H1 (cell line): ENCODE data around the gene PTPN13. TPM values are rescaled to one million over a fixed set of nuclear protein-coding genes. Genes with fewer than 3 reads are reported as not detected.
A peak's percentile ranks its signal among the peaks of the same experiment; 100 is the strongest.

Experiments used
- CTCF ChIA-PET: fragments of 300-600 bp; sonication (Branson Sonifier 250); formaldehyde crosslinking; loops from one replicate; lab custom pipeline; 2021; ENCODE audit not compliant: partially characterized antibody; lab: Charles Lee
- POLR2A ChIA-PET: fragments of 300-600 bp; sonication (Branson Sonifier 250); formaldehyde crosslinking; loops from one replicate; lab custom pipeline; 2021; ENCODE audit warnings: inconsistent platforms; ENCODE audit not compliant: partially characterized antibody; lab: Charles Lee
- DNase-seq, 2 experiments: peaks; one replicate each; pipeline versions ENCODE4 v3.0.0 to v3.0.0-alpha.2; 2010 to 2022; ENCODE audit warnings: low spot score in 2 of 2, low read depth in 1 of 2, mixed read lengths in 1 of 2
- FAIRE-seq: peaks from 2 replicates; lab custom pipeline; 2011; peaks lifted over from hg19 to GRCh38; lab: Jason Lieb, UNC
- H2AFZ ChIP-seq: 2 replicates; pipeline ENCODE4 v1.8.1; 2012; ENCODE audit warnings: low read length, inconsistent platforms
- H2AK5ac ChIP-seq: 2 replicates; pipeline ENCODE4 v1.6.1; 2013; ENCODE audit warnings: low read depth, low read length
- H2BK120ac ChIP-seq: replicated peaks from 2 replicates; pipeline ENCODE3; 2013; ENCODE audit warnings: low read depth, low read length, inconsistent platforms
- H2BK12ac ChIP-seq: 2 replicates; pipeline ENCODE4 v1.6.1; 2013; ENCODE audit warnings: low read depth, low read length
- H2BK15ac ChIP-seq: 2 replicates; pipeline ENCODE4 v1.6.1; 2013; ENCODE audit warnings: low read length
- H2BK20ac ChIP-seq: 2 replicates; pipeline ENCODE4 v1.6.1; 2013; ENCODE audit warnings: low read length
- H2BK5ac ChIP-seq: 2 replicates; pipeline ENCODE4 v1.6.1; 2013; ENCODE audit warnings: low read depth, low read length
- H3K14ac ChIP-seq: 2 replicates; pipeline ENCODE4 v1.6.1; 2013; ENCODE audit warnings: inconsistent platforms; ENCODE audit not compliant: insufficient read length
- H3K18ac ChIP-seq: 2 replicates; pipeline ENCODE4 v1.6.1; 2013; ENCODE audit warnings: low read length; ENCODE audit errors: extremely low read depth
- H3K23ac ChIP-seq: 2 replicates; pipeline ENCODE4 v1.6.1; 2013; ENCODE audit warnings: inconsistent platforms; ENCODE audit not compliant: insufficient read length
- H3K23me2 ChIP-seq: 2 replicates; pipeline ENCODE4 v1.6.1; 2013; ENCODE audit warnings: low read depth, low read length
- H3K27ac ChIP-seq: 2 replicates; pipeline ENCODE4 v1.6.1; 2011; ENCODE audit warnings: low read depth, low read length, inconsistent platforms
- H3K27me3 ChIP-seq, 4 experiments: replicated peaks in 1 of 4; 1 replicate in 1 of 4; 2 replicates in 3 of 4; pipeline versions ENCODE4 v1.6.1 to v1.8.1; 2011 to 2013; ENCODE audit warnings: low read length in 3 of 4, mild to moderate bottlenecking in 3 of 4, inconsistent platforms in 2 of 4, mixed read lengths in 2 of 4, moderate library complexity in 1 of 4; ENCODE audit not compliant: control insufficient read depth in 3 of 4, insufficient read depth in 3 of 4; ENCODE audit errors: extremely low read depth in 1 of 4
- H3K36me3 ChIP-seq, 4 experiments: 2 replicates each; pipeline versions ENCODE4 v1.6.1 to v1.8.1; 2011 to 2013; ENCODE audit warnings: mild to moderate bottlenecking in 4 of 4, low read length in 3 of 4, moderate library complexity in 2 of 4, control low read depth in 1 of 4, inconsistent platforms in 1 of 4; ENCODE audit not compliant: insufficient read depth in 4 of 4, control insufficient read depth in 2 of 4
- H3K4ac ChIP-seq: replicated peaks from 2 replicates; pipeline ENCODE3; 2013; ENCODE audit warnings: low read length, low read depth, mixed read lengths, inconsistent platforms; ENCODE audit not compliant: insufficient read length
- H3K4me1 ChIP-seq, 4 experiments: replicated peaks in 1 of 4; 1 replicate in 1 of 4; 2 replicates in 3 of 4; pipeline versions ENCODE4 v1.6.1 to v1.8.1; 2011 to 2013; ENCODE audit warnings: low read length in 3 of 4, inconsistent platforms in 2 of 4, mixed read lengths in 1 of 4; ENCODE audit not compliant: insufficient read depth in 4 of 4, control insufficient read depth in 3 of 4
- H3K4me2 ChIP-seq, 2 experiments: 2 replicates each; pipeline versions ENCODE4 v1.6.1 to v1.8.1; 2011 to 2013; ENCODE audit warnings: low read depth in 2 of 2, low read length in 2 of 2, control low read depth in 1 of 2, inconsistent platforms in 1 of 2, mild to moderate bottlenecking in 1 of 2; ENCODE audit not compliant: insufficient read depth in 1 of 2
- H3K4me3 ChIP-seq, 4 experiments: fragments of 200-600, 300-600 bp in 1 of 4; sonication (generic), shearing (Covaris generic), sonication (Bioruptor Twin) in 1 of 4; 2 replicates each; pipeline versions ENCODE4 v1.5.1 to v1.8.1; 2011 to 2016; ENCODE audit warnings: low read length in 4 of 4, low read depth in 3 of 4, control low read depth in 2 of 4, inconsistent platforms in 2 of 4, mild to moderate bottlenecking in 2 of 4, mixed read lengths in 1 of 4, moderate library complexity in 1 of 4; ENCODE audit not compliant: insufficient read depth in 2 of 4; ENCODE audit errors: extremely low read depth in 1 of 4
- H3K56ac ChIP-seq: replicated peaks from 2 replicates; pipeline ENCODE3; 2013; ENCODE audit warnings: low read depth, mild to moderate bottlenecking, mixed read lengths, low read length, inconsistent platforms; ENCODE audit not compliant: insufficient read length
- H3K79me1 ChIP-seq: 2 replicates; pipeline ENCODE4 v1.6.1; 2013; ENCODE audit warnings: low read depth, low read length, control low read depth
- H3K79me2 ChIP-seq, 2 experiments: 2 replicates each; pipeline versions ENCODE4 v1.6.1 to v1.8.1; 2012 to 2013; ENCODE audit warnings: low read length in 2 of 2, mild to moderate bottlenecking in 2 of 2, inconsistent platforms in 1 of 2; ENCODE audit not compliant: insufficient read depth in 2 of 2, control insufficient read depth in 1 of 2
- H3K9ac ChIP-seq, 4 experiments: replicated peaks in 1 of 4; 1 replicate in 1 of 4; 2 replicates in 3 of 4; pipeline versions ENCODE4 v1.6.1 to v1.8.1; 2011 to 2013; ENCODE audit warnings: low read depth in 3 of 4, low read length in 3 of 4, control low read depth in 2 of 4, mild to moderate bottlenecking in 2 of 4, moderate library complexity in 2 of 4, inconsistent platforms in 1 of 4; ENCODE audit errors: extremely low read depth in 1 of 4
- H3K9me3 ChIP-seq, 2 experiments: 2 replicates each; pipeline versions ENCODE4 v1.6.1 to v1.8.1; 2012 to 2013; ENCODE audit warnings: mild to moderate bottlenecking in 2 of 2, moderate library complexity in 2 of 2, control low read depth in 1 of 2, inconsistent platforms in 1 of 2, low read depth in 1 of 2, low read length in 1 of 2, mixed read lengths in 1 of 2; ENCODE audit not compliant: insufficient read depth in 2 of 2
- H4K20me1 ChIP-seq, 2 experiments: replicated peaks in 1 of 2; 2 replicates each; pipeline versions ENCODE3 to v1.8.1; 2011 to 2013; ENCODE audit warnings: inconsistent platforms in 2 of 2, low read length in 2 of 2, mild to moderate bottlenecking in 1 of 2; ENCODE audit not compliant: insufficient read depth in 2 of 2, control insufficient read depth in 1 of 2
- H4K5ac ChIP-seq: 2 replicates; pipeline ENCODE4 v1.6.1; 2013; ENCODE audit warnings: low read length, low read depth, mixed read lengths, inconsistent platforms; ENCODE audit not compliant: insufficient read length
- H4K8ac ChIP-seq: 2 replicates; pipeline ENCODE4 v1.8.0; 2013; ENCODE audit warnings: mild to moderate bottlenecking, moderate library complexity, low read length, inconsistent platforms; ENCODE audit not compliant: insufficient read depth; ENCODE audit errors: extremely low read depth
- H4K91ac ChIP-seq: replicated peaks from 2 replicates; pipeline ENCODE3; 2013; ENCODE audit warnings: low read length, mixed read lengths, inconsistent platforms; ENCODE audit not compliant: insufficient read length
- BACH1 ChIP-seq: IDR thresholded peaks from 2 replicates; pipeline ENCODE4 v1.6.1; 2012; ENCODE audit warnings: low read length, improper control_type of control experiment
- EP300 ChIP-seq, 2 experiments: IDR thresholded peaks; 1 replicate in 1 of 2; 2 replicates in 1 of 2; pipeline ENCODE4 v1.6.1; 2011 to 2012; ENCODE audit warnings: low read depth in 2 of 2, low read length in 2 of 2, mild to moderate bottlenecking in 2 of 2, borderline replicate concordance in 1 of 2, inconsistent platforms in 1 of 2, moderate library complexity in 1 of 2
- EZH2 ChIP-seq: fragments of 200-600 bp; sonication (generic); IDR thresholded peaks from 2 replicates; pipeline ENCODE4 v1.7.1; 2012; ENCODE audit warnings: low read depth, mild to moderate bottlenecking, moderate library complexity, low read length, inconsistent platforms; ENCODE audit not compliant: severe bottlenecking
- FOSL1 ChIP-seq: IDR thresholded peaks from 2 replicates; pipeline ENCODE4 v1.6.1; 2011; ENCODE audit warnings: mild to moderate bottlenecking, low read depth, low read length, moderate library complexity; ENCODE audit not compliant: insufficient read depth
- HDAC2 ChIP-seq, 2 experiments: fragments of 300-600 bp in 1 of 2; sonication (generic) in 1 of 2; IDR thresholded peaks; 2 replicates each; pipeline ENCODE4 v1.6.1; 2011 to 2012; ENCODE audit warnings: low read depth in 2 of 2, low read length in 2 of 2, mild to moderate bottlenecking in 2 of 2, moderate library complexity in 2 of 2, borderline replicate concordance in 1 of 2, inconsistent platforms in 1 of 2
- KDM5A ChIP-seq: fragments of 200-600 bp; IDR thresholded peaks from 2 replicates; pipeline ENCODE4 v1.7.1; 2012; ENCODE audit warnings: mild to moderate bottlenecking, low read length, inconsistent platforms, mixed read lengths
- RFX5 ChIP-seq: IDR thresholded peaks from 2 replicates; pipeline ENCODE4 v1.6.1; 2011; ENCODE audit warnings: low read depth, low read length, improper control_type of control experiment, borderline replicate concordance
- RXRA ChIP-seq: IDR thresholded peaks from 2 replicates; pipeline ENCODE4 v1.6.1; 2011; ENCODE audit warnings: low read depth, mild to moderate bottlenecking, low read length, moderate library complexity; ENCODE audit not compliant: insufficient read depth
- SAP30 ChIP-seq: fragments of 300-600 bp; sonication (generic); IDR thresholded peaks from 2 replicates; pipeline ENCODE4 v1.7.1; 2012; ENCODE audit warnings: low read length, moderate library complexity, mild to moderate bottlenecking, inconsistent platforms; ENCODE audit not compliant: insufficient read depth, insufficient replicate concordance
- SIN3A ChIP-seq, 2 experiments: IDR thresholded peaks in 1 of 2; conservative IDR thresholded peaks in 1 of 2; 2 replicates each; pipeline ENCODE4 v1.6.1; 2011 to 2012; ENCODE audit warnings: low read length in 2 of 2, improper control_type of control experiment in 1 of 2, low read depth in 1 of 2, mild to moderate bottlenecking in 1 of 2
- SP1 ChIP-seq: IDR thresholded peaks from 2 replicates; pipeline ENCODE4 v1.6.1; 2011; ENCODE audit warnings: low read depth, low read length
- SP4 ChIP-seq: IDR thresholded peaks from 2 replicates; pipeline ENCODE4 v1.6.1; 2012; ENCODE audit warnings: low read length, inconsistent platforms
- TAF1 ChIP-seq: IDR thresholded peaks from 2 replicates; pipeline ENCODE4 v1.6.1; 2011; ENCODE audit warnings: mild to moderate bottlenecking, low read depth, low read length
- WGBS, 2 experiments: shearing (Covaris generic) in 1 of 2; methylation state at CpG; one replicate each; pipeline versions ENCODE4 v1.1.6 to v1.1.7; 2013 to 2015; ENCODE audit warnings: low lambda C conversion rate in 2 of 2, mixed read lengths in 2 of 2, inconsistent platforms in 1 of 2, low coverage in 1 of 2, missing lambda C conversion rate in 1 of 2; ENCODE audit not compliant: insufficient replicate concordance in 2 of 2, insufficient coverage in 1 of 2, insufficient read length in 1 of 2; ENCODE audit errors: extremely low coverage in 1 of 2, missing lambda C conversion rate in 1 of 2; 5-methylcytosine and 5-hydroxymethylcytosine counted together
- polyA plus RNA-seq, 7 experiments: library from polyadenylated mRNA; depleted of rRNA in 3 of 7; stranded (reverse) in 5 of 7; unstranded in 2 of 7; fragments of >200 nt in 5 of 7; fragments of 200-250 nt in 2 of 7; gene quantifications; 1 replicate in 5 of 7; 2 replicates in 1 of 7; 4 replicates in 1 of 7; pipeline versions ENCODE4 v1.2.1 to v1.2.3, GENCODE V29; 2011 to 2013; ENCODE audit warnings: missing spikeins in 2 of 7, mixed read lengths in 2 of 7
- total RNA-seq: library from RNA; stranded (reverse); fragmentation: NEBNext Ultra II Directional; extraction: Animal tissue kit (Norgen Biotek cat#: 25700); gene quantifications from 2 replicates; pipeline ENCODE4 v1.2.1, GENCODE V29; 2021
- TF ChIP-seq, protein P1 (sequence below): IDR thresholded peaks from 2 replicates; pipeline ENCODE4 v1.6.1; 2012; ENCODE audit warnings: inconsistent platforms

The PTPN13 gene
- total and polyA plus RNA-seq, 2 of the 8 experiments (the other 6 are each of a cell fraction or from before 2014, with no cell fraction given), result 12.7 to 57.9 TPM

DNA sequence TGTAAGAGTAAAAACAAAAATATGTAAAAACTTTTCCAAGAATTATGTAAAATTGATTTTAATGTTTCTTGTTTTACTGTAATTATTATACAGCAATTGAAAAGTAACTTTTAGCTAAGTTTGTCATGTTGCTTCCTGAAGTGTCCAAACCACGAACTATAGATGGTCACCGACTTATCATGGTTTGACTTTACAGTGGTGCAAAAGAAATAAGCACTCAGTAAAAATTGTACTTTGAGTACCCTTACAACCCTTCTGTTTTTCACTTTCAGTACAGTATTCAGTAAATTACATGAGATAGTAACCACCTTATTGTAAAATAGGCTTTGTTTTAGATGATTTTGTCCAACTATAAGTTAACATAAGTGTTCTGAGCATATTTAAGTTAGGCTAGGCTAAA is 161.3 kb downstream of the PTPN13 start:
- H3K79me2 ChIP-seq, result no peaks in the 10 kb centered on the region
- H3K9ac ChIP-seq, result no peak overlapping the region
- H4K91ac ChIP-seq, result no peak overlapping the region
- no peak overlapping the region for H2BK12ac ChIP-seq
- no peak overlapping the region for H4K5ac ChIP-seq
- no peak for DNase-seq
- no peak overlapping the region for H3K4ac ChIP-seq
- CTCF ChIA-PET, result no interaction called here
- no peak overlapping the region for H3K4me2 ChIP-seq
- H3K18ac ChIP-seq, result no peak overlapping the region
- H2BK120ac ChIP-seq, result no peak overlapping the region
- H2BK20ac ChIP-seq, result no peak overlapping the region
- H3K23me2 ChIP-seq, result no peaks in the 10 kb centered on the region
- no peak overlapping the region for H3K23ac ChIP-seq
- no peak overlapping the region for H3K27ac ChIP-seq
- no peak overlapping the region for H2BK5ac ChIP-seq
- H2AK5ac ChIP-seq, result no peak overlapping the region
- 95% methylated on average over 2 of the region's 2 CpGs; no CpG with 5 or more reads in 1 of the 2 experiments for WGBS, 2 experiments
- H4K20me1 ChIP-seq, result no peaks in the 10 kb centered on the region
- H2BK15ac ChIP-seq, result no peak overlapping the region
- no peaks in the 10 kb centered on the region for H3K4me1 ChIP-seq
- no peaks in the 10 kb centered on the region for H3K27me3 ChIP-seq
- peak; percentile 48 for FAIRE-seq
- H3K9me3 ChIP-seq, result no peaks in the 10 kb centered on the region
- no peak overlapping the region for H3K14ac ChIP-seq
- POLR2A ChIA-PET, result no interaction called here
- no peaks in the 10 kb centered on the region for H3K79me1 ChIP-seq
- H3K56ac ChIP-seq, result no peak overlapping the region
- no peak overlapping the region for H2AFZ ChIP-seq
- no peak overlapping the region for H3K4me3 ChIP-seq
- H3K36me3 ChIP-seq, result peaks cover 0 to 29% (median 8%) of the 10 kb centered on the region in 4 experiments; a peak in 4 of 8 replicates
- H4K8ac ChIP-seq, result no peak overlapping the region
- TF ChIP-seq RFX5, result no peak
- TF ChIP-seq SP4, result no peak
- no peak for TF ChIP-seq RXRA
- TF ChIP-seq EP300 (IDR thresholded peaks at IDR 0.05; ENCODE audit: borderline replicate concordance in 1 of 2, low read depth in 2 of 2, low read length in 2 of 2), result no peak
- TF ChIP-seq TAF1, result no peak
- no peak for TF ChIP-seq EZH2
- TF ChIP-seq SIN3A (conservative IDR thresholded peaks at IDR 0.05 in 1 of 2, IDR thresholded peaks at IDR 0.05 in 1 of 2; ENCODE audit: low read depth in 1 of 2, low read length in 2 of 2), result no peak
- no peak for TF ChIP-seq SAP30
- TF ChIP-seq KDM5A, result no peak
- TF ChIP-seq FOSL1, result no peak
- TF ChIP-seq BACH1, result no peak
- no peak for TF ChIP-seq SP1
- TF ChIP-seq, protein P1, sequence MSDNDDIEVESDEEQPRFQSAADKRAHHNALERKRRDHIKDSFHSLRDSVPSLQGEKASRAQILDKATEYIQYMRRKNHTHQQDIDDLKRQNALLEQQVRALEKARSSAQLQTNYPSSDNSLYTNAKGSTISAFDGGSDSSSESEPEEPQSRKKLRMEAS, result no peak
- TF ChIP-seq HDAC2 (IDR thresholded peaks at IDR 0.05; ENCODE audit: borderline replicate concordance in 1 of 2, low read depth in 2 of 2, low read length in 2 of 2), result no peak
